Amygdala (tissue), 56 donors: ENCODE data around the gene INIP.
"Not testable (repeated sequence)": the region's sequence is repeated elsewhere in the genome, so short reads cannot be mapped to it uniquely, and the experiment has no call there.

Experiments used
- DNase-seq, 56 donors: peaks; one replicate each; lab custom pipeline; 2025; lab: John Stamatoyannopoulos, UW

INIP gene

GRCh38 chr9:112680731-112681402 lies 37.0 kb downstream of the INIP start:
- DNase-seq: no peak

GRCh38 chr9:112677040-112677439 lies 40.9 kb downstream of the INIP start:
- DNase-seq: no peak

DNA sequence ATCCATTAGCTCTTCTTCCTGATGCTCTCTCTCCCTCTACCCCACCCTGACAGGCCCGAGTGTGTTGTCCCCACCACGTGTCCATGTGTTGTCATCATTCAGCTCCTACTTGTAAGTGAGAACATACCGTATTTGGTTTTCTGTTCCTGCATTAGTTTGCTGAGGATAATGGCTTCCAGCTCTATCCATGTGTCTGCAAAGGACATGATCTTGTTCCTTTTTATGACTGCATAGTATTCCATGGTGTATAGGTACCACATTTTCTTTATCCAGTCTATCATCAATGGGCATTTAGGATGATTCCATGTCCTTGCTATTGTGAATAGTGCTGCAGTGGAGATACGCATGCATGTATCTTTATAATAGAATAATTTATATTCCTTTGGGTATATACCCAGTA lies 44.7 kb downstream of the INIP start:
- DNase-seq: not testable (repeated sequence)

GRCh38 chr9:112670991-112671625 lies 46.8 kb downstream of the INIP start:
- no peak for DNase-seq

- no peak for DNase-seq
Observed at GRCh38 chr9:112669326-112669725, 48.6 kb downstream of the INIP start.

- no peak for DNase-seq
Observed at GRCh38 chr9:112665347-112665746, 52.6 kb downstream of the INIP start.

GRCh38 chr9:112664531-112664930 lies 53.4 kb downstream of the INIP start:
- no peak for DNase-seq

GRCh38 chr9:112663681-112664080 lies 54.2 kb downstream of the INIP start:
- no peak for DNase-seq

GRCh38 chr9:112659906-112660305 lies 58.0 kb downstream of the INIP start:
- no peak for DNase-seq

GRCh38 chr9:112655668-112656067 lies 62.2 kb downstream of the INIP start:
- no peak for DNase-seq

GRCh38 chr9:112654282-112654681 lies 63.6 kb downstream of the INIP start:
- no peak for DNase-seq

DNA sequence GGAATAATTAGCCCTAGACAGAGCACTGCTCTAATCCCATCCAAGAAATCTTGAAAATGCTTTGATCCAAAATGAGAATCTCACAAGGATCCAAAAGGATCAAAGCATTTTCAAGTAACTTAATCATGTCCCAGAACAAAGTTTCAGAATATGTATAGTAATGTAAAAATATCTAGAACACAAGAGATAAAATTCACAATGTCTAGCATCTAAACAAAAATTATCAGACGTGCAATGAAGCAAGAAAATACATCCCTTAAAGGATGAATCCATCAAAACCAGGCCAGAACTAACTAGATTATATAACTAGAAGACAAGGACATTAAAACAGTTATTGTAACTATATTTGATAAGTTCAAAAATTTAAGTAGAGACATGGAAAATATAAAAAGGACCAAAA lies 69.3 kb downstream of the INIP start:
- no peak for DNase-seq

GRCh38 chr9:112647596-112647995 lies 70.3 kb downstream of the INIP start:
- no peak for DNase-seq

DNA sequence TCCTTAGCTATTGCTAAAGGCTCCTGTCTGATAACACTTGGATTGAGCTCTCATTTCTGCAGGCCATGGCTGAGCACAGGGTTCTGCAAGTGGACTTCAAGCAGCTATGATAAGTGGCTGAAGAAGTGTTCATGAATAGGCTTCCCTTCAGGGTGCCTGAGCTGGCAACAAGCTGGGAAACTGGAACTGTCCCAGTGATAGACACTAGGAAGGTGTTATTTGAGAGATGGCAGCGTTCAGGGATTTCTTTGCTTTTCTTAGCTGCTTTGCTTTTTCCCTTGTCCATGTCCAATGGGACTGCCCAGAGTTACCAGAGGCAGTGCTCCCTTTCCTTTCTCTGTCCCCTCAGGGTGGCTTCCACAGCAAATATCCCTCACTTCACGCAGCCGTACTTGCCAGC lies 75.8 kb downstream of the INIP start:
- DNase-seq: no peak

DNA sequence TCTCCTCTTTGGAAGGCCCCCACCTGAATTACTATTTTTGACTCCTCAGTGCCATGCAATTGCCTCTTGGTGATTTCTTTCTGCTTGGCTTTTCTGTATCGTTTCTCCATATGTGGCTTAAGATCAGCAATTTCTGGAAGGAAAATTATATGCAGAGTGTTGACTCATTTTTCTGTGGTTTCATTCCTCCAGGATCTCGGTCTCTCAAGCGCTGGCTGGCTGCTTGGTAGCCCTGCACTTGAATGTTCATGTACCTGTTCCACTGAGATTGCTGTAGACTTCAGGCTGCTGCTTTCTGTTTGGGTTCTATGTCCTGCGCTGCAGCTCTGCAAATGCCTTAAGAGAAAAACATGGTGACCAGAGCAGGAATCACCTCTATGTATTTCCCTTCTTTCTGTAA lies 77.6 kb downstream of the INIP start:
- DNase-seq: no peak
